ENCODE data around the gene ZNF768.

DNA sequence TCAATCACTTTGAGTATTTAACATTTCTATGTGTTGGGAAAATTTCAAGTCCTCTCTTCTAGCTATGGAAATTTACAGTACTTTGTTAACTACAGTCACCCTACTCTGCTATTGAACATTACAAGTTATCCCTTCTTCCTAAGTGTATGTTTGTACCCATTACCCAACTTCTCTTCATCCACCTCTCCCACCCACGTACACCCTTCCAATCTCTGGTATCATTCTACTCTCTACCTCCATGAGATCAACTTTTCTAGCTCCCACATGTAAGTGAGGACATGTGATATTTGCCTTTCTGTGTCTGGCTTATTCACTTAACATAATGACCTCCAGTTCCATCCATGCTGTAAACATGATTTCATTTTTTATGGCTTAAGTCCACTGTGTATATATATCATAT lies 48.3 kb upstream of the ZNF768 start:
- TF ChIP-seq, protein P1, sequence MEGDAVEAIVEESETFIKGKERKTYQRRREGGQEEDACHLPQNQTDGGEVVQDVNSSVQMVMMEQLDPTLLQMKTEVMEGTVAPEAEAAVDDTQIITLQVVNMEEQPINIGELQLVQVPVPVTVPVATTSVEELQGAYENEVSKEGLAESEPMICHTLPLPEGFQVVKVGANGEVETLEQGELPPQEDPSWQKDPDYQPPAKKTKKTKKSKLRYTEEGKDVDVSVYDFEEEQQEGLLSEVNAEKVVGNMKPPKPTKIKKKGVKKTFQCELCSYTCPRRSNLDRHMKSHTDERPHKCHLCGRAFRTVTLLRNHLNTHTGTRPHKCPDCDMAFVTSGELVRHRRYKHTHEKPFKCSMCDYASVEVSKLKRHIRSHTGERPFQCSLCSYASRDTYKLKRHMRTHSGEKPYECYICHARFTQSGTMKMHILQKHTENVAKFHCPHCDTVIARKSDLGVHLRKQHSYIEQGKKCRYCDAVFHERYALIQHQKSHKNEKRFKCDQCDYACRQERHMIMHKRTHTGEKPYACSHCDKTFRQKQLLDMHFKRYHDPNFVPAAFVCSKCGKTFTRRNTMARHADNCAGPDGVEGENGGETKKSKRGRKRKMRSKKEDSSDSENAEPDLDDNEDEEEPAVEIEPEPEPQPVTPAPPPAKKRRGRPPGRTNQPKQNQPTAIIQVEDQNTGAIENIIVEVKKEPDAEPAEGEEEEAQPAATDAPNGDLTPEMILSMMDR (IDR thresholded peaks at IDR 0.05; ENCODE audit: poor library complexity) = no peak
- no peak for TF ChIP-seq EZH2phosphoT487 (IDR thresholded peaks at IDR 0.05; ENCODE audit: low read depth, severe bottlenecking, unreplicated experiment)

Measured in hepatocyte (in vitro differentiated cells).